Jurkat, Clone E6-1 (cell line): ENCODE data around the gene DNAH2.

Experiments used
- DNase-seq: peaks from one replicate; pipeline ENCODE4 v3.0.0-alpha.2; 2011; ENCODE audit warnings: low read depth, low spot score
- H3K4me3 ChIP-seq: 2 replicates; pipeline ENCODE4 v1.5.1; 2011; ENCODE audit warnings: mild to moderate bottlenecking, low read length, control low read depth, moderate library complexity

Gene DNAH2

DNA sequence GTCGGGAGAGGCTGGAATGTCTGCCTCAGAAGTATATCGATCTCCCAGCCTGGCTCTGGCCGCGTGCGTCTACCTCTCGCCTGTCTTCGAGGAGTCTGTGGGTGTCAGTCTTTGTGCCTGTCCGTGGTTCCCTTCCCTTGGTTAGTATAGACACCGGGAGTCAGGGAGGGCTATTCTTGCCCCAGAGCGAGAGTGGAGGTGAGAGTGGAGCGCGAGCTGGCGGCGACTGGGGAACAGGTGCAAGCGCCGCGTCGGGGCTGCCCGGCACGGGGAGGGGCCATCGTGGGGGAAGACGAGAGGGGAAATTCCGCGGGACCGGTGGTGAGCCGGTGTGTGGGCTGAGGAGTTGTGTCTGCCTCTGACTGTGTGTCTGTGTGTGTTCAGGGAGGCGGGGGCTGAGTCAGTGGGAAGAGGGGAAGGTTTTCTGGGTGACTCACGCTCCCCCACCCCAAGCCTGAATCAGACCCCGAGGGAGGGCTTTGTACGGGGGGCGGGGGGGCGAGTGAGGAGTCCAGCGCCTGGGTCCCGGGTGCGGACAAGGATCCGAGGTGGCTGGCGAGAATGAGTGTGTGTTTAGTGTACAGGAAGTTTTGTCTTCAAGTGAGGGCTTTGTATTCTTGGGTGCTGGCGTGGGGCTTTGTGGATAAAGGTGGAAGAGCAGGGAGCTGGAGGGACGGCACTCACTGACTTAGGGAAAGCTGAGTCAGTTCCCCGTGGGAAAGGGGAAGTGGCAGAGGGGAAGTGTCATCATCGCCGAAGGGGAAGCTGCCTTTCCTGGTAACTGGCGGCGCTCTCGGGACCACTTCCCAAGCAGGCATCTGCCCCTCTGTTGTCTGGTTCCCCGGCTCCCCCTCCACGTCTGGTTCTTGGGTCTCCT is 125.1 kb downstream of the DNAH2 start:
- peak overlapping the region; percentile 82 for H3K4me3 ChIP-seq
- DNase-seq, result peak; percentile 40

GRCh38 chr17:7843257-7843535 is 125.7 kb downstream of the DNAH2 start:
- DNase-seq, result no peak
- H3K4me3 ChIP-seq, result peak overlapping the region; percentile 82

DNA sequence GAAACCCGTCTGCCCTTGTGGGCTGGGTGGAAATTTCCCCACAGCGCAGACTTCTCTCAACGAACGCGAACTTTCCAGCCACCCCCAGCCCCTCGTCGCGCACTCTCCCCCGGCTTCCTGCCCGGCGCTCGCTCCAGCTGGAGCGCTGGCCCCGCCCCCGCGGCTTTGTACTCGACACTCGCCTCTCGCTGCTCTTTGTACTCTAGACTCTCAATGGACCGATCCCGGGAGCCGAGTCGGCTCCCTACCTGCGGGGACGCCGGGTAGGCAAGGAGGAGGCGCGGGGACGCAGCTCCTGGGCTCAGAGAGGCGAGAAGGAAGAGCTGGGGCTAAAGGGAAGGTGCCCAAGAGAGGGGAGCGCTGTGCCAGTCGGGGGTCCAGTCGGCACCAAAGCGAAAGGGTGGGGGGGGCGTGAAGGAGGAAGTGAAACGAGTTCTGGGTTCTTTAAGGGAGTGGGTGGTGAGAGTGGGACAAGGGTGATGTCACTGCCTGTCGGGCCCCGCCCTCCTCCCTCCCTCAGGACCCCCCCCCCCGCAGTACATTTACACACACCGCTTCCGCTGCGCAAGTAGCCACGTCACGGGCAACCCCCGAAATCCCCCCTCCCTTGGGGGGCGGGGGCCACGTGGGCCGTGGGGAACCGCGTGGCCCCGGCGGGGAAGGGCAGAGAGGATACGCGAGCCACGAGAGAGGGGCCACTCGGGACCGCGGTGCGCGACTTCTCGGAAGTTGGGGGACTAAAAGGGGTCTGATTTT is 126.2 kb downstream of the DNAH2 start:
- peak; percentile 71 for DNase-seq
- peak overlapping the region; percentile 82 for H3K4me3 ChIP-seq

DNA sequence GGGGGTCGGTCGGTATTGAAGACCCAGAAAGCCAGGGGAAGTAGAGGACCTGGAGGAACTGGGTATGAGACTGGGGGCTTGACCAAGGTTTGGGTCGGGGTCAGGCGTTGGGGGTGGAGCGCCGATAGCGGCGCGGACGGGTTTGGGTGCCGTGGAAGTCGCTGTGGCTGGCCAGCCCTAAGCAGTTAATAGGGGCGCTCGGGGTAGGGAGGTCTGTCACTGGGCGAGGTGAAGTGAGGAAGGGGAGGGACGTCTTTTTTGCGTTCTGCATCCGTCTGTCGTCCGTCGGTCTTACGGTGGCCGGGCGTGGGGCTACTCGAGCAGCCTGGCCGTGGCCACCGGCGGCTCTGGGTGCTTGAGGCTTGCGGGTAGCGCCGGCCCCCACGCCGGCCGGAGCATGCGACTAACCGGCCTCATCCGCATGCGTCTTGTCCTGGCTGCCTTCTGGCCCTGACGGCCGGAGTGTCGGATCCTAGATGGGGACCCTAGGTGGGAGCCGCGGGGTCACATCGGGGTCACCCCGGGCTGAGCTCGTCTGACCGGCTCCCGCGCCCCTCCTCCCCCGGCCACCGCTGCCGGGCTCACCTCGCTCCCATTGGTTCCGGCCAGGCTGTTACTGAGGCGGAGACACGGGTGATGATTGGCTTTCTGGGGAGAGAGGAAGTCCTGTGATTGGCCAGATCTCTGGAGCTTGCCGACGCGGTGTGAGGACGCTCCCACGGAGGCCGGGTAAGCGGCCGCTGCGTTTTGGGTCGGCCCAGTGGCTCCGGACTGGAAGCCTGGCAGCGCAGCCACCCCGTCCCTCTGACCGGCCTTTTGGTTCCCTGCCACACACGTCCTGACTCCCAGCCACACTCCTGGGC is 127.0 kb downstream of the DNAH2 start:
- peak; percentile 63 for DNase-seq
- H3K4me3 ChIP-seq, result peak overlapping the region; percentile 82

- H3K4me3 ChIP-seq, result peak overlapping the region; percentile 82; the same call in 1 of the 2 replicates
- no peak for DNase-seq
Measured at GRCh38 chr17:7845359-7846062, 128.0 kb downstream of the DNAH2 start.

DNA sequence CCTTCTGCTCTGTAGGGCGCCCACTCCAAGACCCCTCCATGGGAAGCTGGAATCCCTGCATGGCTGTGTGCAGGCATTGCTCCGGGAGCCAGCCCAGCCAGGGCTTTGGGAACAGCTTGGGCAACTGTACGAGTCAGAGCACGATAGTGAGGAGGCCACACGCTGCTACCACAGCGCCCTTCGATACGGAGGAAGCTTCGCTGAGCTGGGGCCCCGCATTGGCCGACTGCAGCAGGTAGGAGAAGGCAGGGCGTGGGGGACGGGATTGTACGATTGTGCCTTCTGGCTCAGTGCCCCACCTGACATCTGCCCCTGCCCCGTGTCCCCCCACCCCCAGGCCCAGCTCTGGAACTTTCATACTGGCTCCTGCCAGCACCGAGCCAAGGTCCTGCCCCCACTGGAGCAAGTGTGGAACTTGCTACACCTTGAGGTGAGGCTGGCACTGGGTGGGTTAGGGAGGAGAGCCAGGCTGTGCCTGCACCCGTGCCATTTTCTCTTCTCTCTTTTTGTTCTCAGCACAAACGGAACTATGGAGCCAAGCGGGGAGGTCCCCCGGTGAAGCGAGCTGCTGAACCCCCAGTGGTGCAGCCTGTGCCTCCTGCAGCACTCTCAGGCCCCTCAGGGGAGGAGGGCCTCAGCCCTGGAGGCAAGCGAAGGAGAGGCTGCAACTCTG is 128.7 kb downstream of the DNAH2 start:
- no peak overlapping the region for H3K4me3 ChIP-seq

DNA sequence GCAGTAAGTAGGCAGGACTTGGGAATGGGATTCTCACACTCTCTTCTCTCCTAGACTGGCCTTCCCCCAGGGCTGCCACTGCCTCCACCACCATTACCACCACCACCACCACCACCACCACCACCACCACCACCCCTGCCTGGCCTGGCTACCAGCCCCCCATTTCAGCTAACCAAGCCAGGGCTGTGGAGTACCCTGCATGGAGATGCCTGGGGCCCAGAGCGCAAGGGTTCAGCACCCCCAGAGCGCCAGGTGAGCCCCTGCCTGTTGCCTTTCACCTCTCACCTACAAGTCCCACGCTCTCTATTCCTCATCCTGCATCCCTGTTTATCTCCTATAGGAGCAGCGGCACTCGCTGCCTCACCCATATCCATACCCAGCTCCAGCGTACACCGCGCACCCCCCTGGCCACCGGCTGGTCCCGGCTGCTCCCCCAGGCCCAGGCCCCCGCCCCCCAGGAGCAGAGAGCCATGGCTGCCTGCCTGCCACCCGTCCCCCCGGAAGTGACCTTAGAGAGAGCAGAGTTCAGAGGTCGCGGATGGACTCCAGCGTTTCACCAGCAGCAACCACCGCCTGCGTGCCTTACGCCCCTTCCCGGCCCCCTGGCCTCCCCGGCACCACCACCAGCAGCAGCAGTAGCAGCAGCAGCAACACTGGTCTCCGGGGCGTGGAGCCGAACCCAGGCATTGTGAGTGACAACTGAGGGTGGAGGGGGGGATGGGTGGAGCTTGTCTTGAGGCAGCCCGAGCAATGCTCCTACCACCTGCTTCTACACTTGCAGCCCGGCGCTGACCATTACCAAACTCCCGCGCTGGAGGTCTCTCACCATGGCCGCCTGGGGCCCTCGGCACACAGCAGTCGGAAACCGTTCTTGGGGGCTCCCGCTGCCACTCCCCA is 129.5 kb downstream of the DNAH2 start:
- no peak for DNase-seq
- no peak overlapping the region for H3K4me3 ChIP-seq

More for the DNA sequence above, 128.7 kb downstream of the DNAH2 start:
- no peak for DNase-seq

GRCh38 chr17:7848131-7848579 is 130.6 kb downstream of the DNAH2 start:
- DNase-seq, result no peak
- H3K4me3 ChIP-seq, result no peak overlapping the region

GRCh38 chr17:7848739-7849129 is 131.2 kb downstream of the DNAH2 start:
- H3K4me3 ChIP-seq, result no peak overlapping the region
- DNase-seq, result no peak

DNA sequence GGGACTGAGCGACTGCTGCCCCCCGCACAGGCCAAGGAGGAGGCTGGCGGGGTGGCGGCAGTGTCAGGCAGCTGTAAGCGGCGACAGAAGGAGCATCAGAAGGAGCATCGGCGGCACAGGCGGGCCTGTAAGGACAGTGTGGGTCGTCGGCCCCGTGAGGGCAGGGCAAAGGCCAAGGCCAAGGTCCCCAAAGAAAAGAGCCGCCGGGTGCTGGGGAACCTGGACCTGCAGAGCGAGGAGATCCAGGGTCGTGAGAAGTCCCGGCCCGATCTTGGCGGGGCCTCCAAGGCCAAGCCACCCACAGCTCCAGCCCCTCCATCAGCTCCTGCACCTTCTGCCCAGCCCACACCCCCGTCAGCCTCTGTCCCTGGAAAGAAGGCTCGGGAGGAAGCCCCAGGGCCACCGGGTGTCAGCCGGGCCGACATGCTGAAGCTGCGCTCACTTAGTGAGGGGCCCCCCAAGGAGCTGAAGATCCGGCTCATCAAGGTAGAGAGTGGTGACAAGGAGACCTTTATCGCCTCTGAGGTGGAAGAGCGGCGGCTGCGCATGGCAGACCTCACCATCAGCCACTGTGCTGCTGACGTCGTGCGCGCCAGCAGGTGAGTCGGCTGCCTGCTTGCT is 131.7 kb downstream of the DNAH2 start:
- H3K4me3 ChIP-seq, result no peak overlapping the region
- no peak for DNase-seq

DNA sequence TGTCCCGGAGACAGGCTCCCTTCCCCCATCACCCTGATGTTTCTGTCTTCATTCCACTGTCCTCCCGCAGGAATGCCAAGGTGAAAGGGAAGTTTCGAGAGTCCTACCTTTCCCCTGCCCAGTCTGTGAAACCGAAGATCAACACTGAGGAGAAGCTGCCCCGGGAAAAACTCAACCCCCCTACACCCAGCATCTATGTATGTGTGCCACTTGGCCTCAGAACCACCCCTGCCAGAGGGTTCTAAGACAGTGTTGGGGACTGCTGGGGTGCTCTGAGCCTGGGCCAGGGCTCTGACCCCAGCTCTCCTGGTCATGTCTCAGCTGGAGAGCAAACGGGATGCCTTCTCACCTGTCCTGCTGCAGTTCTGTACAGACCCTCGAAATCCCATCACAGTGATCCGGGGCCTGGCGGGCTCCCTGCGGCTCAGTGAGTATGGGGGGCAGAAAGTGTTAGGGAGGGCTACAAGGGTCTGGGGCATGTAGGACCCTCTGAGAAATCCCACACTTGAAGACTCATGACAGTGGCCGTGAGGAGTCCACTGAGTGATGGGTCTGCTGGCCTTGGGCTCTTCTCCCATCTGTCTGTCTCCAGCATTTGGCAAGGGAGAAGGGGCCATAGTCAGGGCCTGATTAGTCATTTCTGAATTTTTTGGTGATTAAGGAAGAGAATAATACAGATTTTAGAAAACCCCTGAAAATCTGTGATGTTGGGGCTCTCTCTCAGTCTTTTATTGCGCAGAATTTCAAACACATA is 132.4 kb downstream of the DNAH2 start:
- no peak for DNase-seq
- no peak overlapping the region for H3K4me3 ChIP-seq

- peak overlapping the region; percentile 36 for H3K4me3 ChIP-seq
- DNase-seq, result no peak
Measured at GRCh38 chr17:7850701-7851437, 133.3 kb downstream of the DNAH2 start.

DNA sequence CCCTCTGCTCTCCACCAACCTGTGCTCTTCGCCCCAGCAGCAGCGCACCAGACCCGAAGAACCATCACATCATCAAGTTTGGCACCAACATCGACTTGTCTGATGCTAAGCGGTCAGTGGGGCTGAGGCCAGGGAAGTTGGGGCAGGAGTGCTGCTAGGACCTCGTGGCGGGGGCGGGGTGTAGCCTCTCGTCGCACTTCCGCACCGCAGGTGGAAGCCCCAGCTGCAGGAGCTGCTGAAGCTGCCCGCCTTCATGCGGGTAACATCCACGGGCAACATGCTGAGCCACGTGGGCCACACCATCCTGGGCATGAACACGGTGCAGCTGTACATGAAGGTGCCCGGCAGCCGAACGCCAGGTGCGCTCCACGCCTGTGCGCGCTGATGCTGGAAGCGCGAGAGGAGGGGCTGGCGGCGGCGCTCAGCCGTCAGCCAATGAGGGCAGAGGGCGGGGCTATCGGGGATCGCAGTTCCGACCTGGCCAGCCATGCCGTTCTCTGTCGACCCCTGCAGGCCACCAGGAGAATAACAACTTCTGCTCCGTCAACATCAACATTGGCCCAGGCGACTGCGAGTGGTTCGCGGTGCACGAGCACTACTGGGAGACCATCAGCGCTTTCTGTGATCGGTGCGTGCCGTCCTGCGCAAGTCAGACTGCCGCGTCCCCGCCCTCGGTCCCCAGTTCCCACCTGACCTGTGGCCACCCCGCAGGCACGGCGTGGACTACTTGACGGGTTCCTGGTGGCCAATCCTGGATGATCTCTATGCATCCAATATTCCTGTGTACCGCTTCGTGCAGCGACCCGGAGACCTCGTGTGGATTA is 134.1 kb downstream of the DNAH2 start:
- DNase-seq, result peak; percentile 89
- peak overlapping the region; percentile 36 for H3K4me3 ChIP-seq

GRCh38 chr17:7852262-7852670 is 134.7 kb downstream of the DNAH2 start:
- H3K4me3 ChIP-seq, result no peak overlapping the region
- DNase-seq, result no peak
